H9 (cell line): Measurements from ENCODE around the gene CDH13. TPM values are rescaled to one million over a fixed set of nuclear protein-coding genes. Genes with fewer than 3 reads are reported as not detected.

Experiments
- DNase-seq: peaks from one replicate; pipeline ENCODE4 v3.0.0-alpha.2; 2017
- H2AFZ ChIP-seq: one replicate; pipeline ENCODE4 v1.6.1; 2013; ENCODE audit warnings: mild to moderate bottlenecking, low read length, control low read depth, moderate library complexity
- H2AK5ac ChIP-seq: 2 replicates; pipeline ENCODE4 v1.6.1; 2013; ENCODE audit warnings: low read length, control low read depth, mixed read lengths; ENCODE audit not compliant: insufficient read length
- H2BK120ac ChIP-seq: one replicate; pipeline ENCODE4 v1.6.1; 2013; ENCODE audit warnings: low read depth, mild to moderate bottlenecking, low read length, control low read depth, inconsistent platforms; ENCODE audit not compliant: poor library complexity, severe bottlenecking
- H2BK12ac ChIP-seq: 2 replicates; pipeline ENCODE4 v1.6.1; 2013; ENCODE audit warnings: low read length, control low read depth, mixed read lengths, low read depth; ENCODE audit not compliant: insufficient read length
- H2BK15ac ChIP-seq: 2 replicates; pipeline ENCODE4 v1.6.1; 2013; ENCODE audit warnings: low read depth, low read length, control low read depth
- H2BK20ac ChIP-seq: one replicate; pipeline ENCODE4 v1.6.1; 2013; ENCODE audit warnings: low read depth, mild to moderate bottlenecking, low read length, control low read depth, inconsistent platforms; ENCODE audit not compliant: poor library complexity, severe bottlenecking
- H2BK5ac ChIP-seq: 2 replicates; pipeline ENCODE4 v1.6.1; 2013; ENCODE audit warnings: low read length, control low read depth, mixed read lengths; ENCODE audit not compliant: insufficient read length
- H3K14ac ChIP-seq: 2 replicates; pipeline ENCODE4 v1.6.1; 2013; ENCODE audit warnings: low read length, control low read depth; ENCODE audit not compliant: insufficient read depth
- H3K18ac ChIP-seq: 2 replicates; pipeline ENCODE4 v1.6.1; 2013; ENCODE audit warnings: low read depth, mild to moderate bottlenecking, mixed read lengths, low read length, control low read depth; ENCODE audit not compliant: insufficient read length
- H3K23ac ChIP-seq: 2 replicates; pipeline ENCODE4 v1.6.1; 2013; ENCODE audit warnings: low read length, control low read depth, mixed read lengths, low read depth; ENCODE audit not compliant: insufficient read length
- H3K23me2 ChIP-seq: 2 replicates; pipeline ENCODE4 v1.6.1; 2013; ENCODE audit warnings: low read depth, mild to moderate bottlenecking, mixed read lengths, low read length, control low read depth; ENCODE audit not compliant: insufficient read length, poor library complexity, severe bottlenecking
- H3K27ac ChIP-seq: 2 replicates; pipeline ENCODE4 v1.5.1; 2013; ENCODE audit warnings: low read length, control low read depth, mixed read lengths, low read depth; ENCODE audit not compliant: insufficient read length
- H3K27me3 ChIP-seq: 2 replicates; pipeline ENCODE4 v1.6.1; 2013; ENCODE audit warnings: low read length, control low read depth, inconsistent platforms; ENCODE audit not compliant: insufficient read depth
- H3K4ac ChIP-seq: 2 replicates; pipeline ENCODE4 v1.6.1; 2013; ENCODE audit warnings: low read depth, mild to moderate bottlenecking, control low read depth, inconsistent platforms, low read length, moderate library complexity
- H3K4me1 ChIP-seq: 2 replicates; pipeline ENCODE4 v1.6.1; 2013; ENCODE audit warnings: low read length, control low read depth, inconsistent platforms; ENCODE audit not compliant: insufficient read depth
- H3K4me2 ChIP-seq: 2 replicates; pipeline ENCODE4 v1.6.1; 2013; ENCODE audit warnings: low read length, control low read depth, mixed read lengths; ENCODE audit not compliant: insufficient read length, insufficient read depth
- H3K56ac ChIP-seq: 2 replicates; pipeline ENCODE4 v1.6.1; 2013; ENCODE audit warnings: low read depth, mild to moderate bottlenecking, mixed read lengths, low read length, control low read depth; ENCODE audit not compliant: insufficient read length
- H3K79me1 ChIP-seq: 2 replicates; pipeline ENCODE4 v1.6.1; 2013; ENCODE audit warnings: low read depth, mild to moderate bottlenecking, moderate library complexity, low read length, control low read depth, inconsistent platforms; ENCODE audit not compliant: insufficient read depth, poor library complexity, severe bottlenecking
- H3K79me2 ChIP-seq: 2 replicates; pipeline ENCODE4 v1.6.1; 2013; ENCODE audit warnings: low read length, control low read depth, inconsistent platforms; ENCODE audit not compliant: insufficient read depth
- H3K9ac ChIP-seq: 2 replicates; pipeline ENCODE4 v1.6.1; 2013; ENCODE audit warnings: low read length, control low read depth, mixed read lengths; ENCODE audit not compliant: insufficient read length; ENCODE audit errors: extremely low read depth
- H3K9me3 ChIP-seq: one replicate; pipeline ENCODE4 v1.6.1; 2013; ENCODE audit warnings: low read depth, low read length, inconsistent platforms; ENCODE audit not compliant: control insufficient read depth
- H3T11ph ChIP-seq: one replicate; pipeline ENCODE4 v1.6.1; 2013; ENCODE audit warnings: mild to moderate bottlenecking, low read length, control low read depth, inconsistent platforms
- H4K20me1 ChIP-seq: one replicate; pipeline ENCODE4 v1.6.1; 2013; ENCODE audit not compliant: control insufficient read depth, insufficient read length, insufficient read depth
- H4K5ac ChIP-seq: 2 replicates; pipeline ENCODE4 v1.6.1; 2013; ENCODE audit warnings: low read depth, mild to moderate bottlenecking, mixed read lengths, low read length, control low read depth; ENCODE audit not compliant: insufficient read length
- H4K8ac ChIP-seq: replicated peaks from 2 replicates; pipeline ENCODE4 v1.6.1; 2013; ENCODE audit warnings: low read length, control low read depth, mixed read lengths, low read depth; ENCODE audit not compliant: insufficient read length
- H4K91ac ChIP-seq: 2 replicates; pipeline ENCODE4 v1.6.1; 2013; ENCODE audit warnings: low read depth, mild to moderate bottlenecking, moderate library complexity, mixed read lengths, low read length, control low read depth; ENCODE audit not compliant: insufficient read length
- H3K27ac Mint-ChIP-seq, 3 experiments: 2 replicates in 2 of 3; 3 replicates in 1 of 3; pipeline ENCODE4 v1.8.0; 2020 to 2021; ENCODE audit warnings: mixed read lengths in 3 of 3, mild to moderate bottlenecking in 1 of 3, moderate library complexity in 1 of 3
- H3K27me3 Mint-ChIP-seq: 2 replicates; pipeline ENCODE4 v1.8.0; 2021; ENCODE audit warnings: low read depth, mild to moderate bottlenecking, moderate library complexity, mixed read lengths
- H3K36me3 Mint-ChIP-seq, 3 experiments: 2 replicates in 2 of 3; 3 replicates in 1 of 3; pipeline ENCODE4 v1.8.0; 2020 to 2021; ENCODE audit warnings: low read depth in 3 of 3, mixed read lengths in 3 of 3; ENCODE audit not compliant: insufficient read depth in 1 of 3
- H3K4me1 Mint-ChIP-seq, 2 experiments: 2 replicates each; pipeline ENCODE4 v1.8.0; 2020; ENCODE audit warnings: mixed read lengths in 2 of 2
- H3K4me3 Mint-ChIP-seq, 2 experiments: 2 replicates in 1 of 2; 3 replicates in 1 of 2; pipeline ENCODE4 v1.8.0; 2020 to 2021; ENCODE audit warnings: mild to moderate bottlenecking in 2 of 2, mixed read lengths in 2 of 2, moderate library complexity in 1 of 2
- H3K9me3 Mint-ChIP-seq, 2 experiments: 2 replicates in 1 of 2; 3 replicates in 1 of 2; pipeline ENCODE4 v1.8.0; 2020; ENCODE audit warnings: mild to moderate bottlenecking in 2 of 2, mixed read lengths in 2 of 2, moderate library complexity in 1 of 2
- CTCF ChIP-seq: fragments of 200-600 bp; sonication (generic); conservative IDR thresholded peaks from 3 replicates; pipeline ENCODE4 v1.8.0; 2021; ENCODE audit warnings: antibody characterized with exemption, mild to moderate bottlenecking
- WGBS: extraction: QIAGEN DNeasy Blood & Tissue Kit; methylation state at CpG from one replicate; pipeline ENCODE4 v1.1.7; 2013; ENCODE audit warnings: missing lambda C conversion rate, low lambda C conversion rate, mixed read lengths; ENCODE audit not compliant: insufficient read length; ENCODE audit errors: extremely low coverage; 5-methylcytosine and 5-hydroxymethylcytosine counted together
- total RNA-seq: library from RNA; stranded (reverse); gene quantifications from 2 replicates; pipeline ENCODE4 v1.2.1, GENCODE V29; 2021

CDH13 gene
- total RNA-seq, 1 experiment from 2014 or later, result 1.5 TPM

DNA sequence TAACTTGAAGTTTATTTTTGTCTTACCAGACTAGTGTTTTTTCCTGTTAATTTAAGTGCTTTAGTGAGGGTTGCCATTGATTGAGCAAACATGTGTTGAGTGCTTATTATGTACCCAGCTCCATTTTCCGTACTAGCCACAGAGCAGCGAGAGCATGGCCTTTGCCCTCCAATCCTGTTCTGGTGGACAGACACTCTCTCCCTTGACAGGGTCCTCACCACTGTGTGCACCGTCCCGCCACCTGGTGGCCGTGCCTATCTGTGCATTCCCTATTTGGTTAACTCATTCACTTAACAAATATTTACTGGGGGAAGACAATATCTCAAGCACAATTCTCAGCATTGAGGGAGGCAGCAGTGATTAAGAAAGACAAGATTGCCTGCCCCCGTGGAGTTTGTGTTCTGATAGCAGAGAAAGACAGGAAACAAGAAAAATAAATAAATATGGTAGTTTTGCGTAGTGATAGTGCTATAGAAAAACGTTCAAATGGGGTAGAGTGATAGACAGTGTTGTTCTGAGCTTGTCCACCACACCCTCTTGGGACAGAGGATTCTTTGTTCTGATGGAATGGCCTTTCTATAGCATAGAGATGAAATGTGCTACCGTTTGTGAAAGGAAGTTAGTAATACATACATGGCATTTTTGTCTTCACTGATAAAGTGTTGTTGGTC is 13.0 kb downstream of the CDH13 start:
- Histone ChIP-seq H2AK5ac (no peak overlapping the region), H2BK20ac (no peak overlapping the region), H3K14ac (no peak overlapping the region), H3K79me1 (no peaks in the 10 kb centered on the region), H2BK15ac (no peak overlapping the region), H2BK12ac (no peak overlapping the region), H3K23ac (no peak overlapping the region), H3K18ac (no peak overlapping the region), H3K56ac (no peak overlapping the region), H3K27me3 (no peaks in the 10 kb centered on the region), H3K23me2 (no peaks in the 10 kb centered on the region), H2BK120ac (no peak overlapping the region), H4K5ac (no peak overlapping the region), H3K27ac (no peak overlapping the region), H4K91ac (no peak overlapping the region), H3K4me1 (peaks cover 4% of the 10 kb centered on the region; the same call in 1 of the 2 replicates), H4K8ac (no peak overlapping the region), H3K9ac (no peak overlapping the region), H2AFZ (no peak overlapping the region), H4K20me1 (no peaks in the 10 kb centered on the region), H3K79me2 (no peaks in the 10 kb centered on the region), H3K9me3 (no peaks in the 10 kb centered on the region), H3T11ph (no peak overlapping the region), H3K4ac (no peak overlapping the region), H3K4me2 (no peak overlapping the region), H2BK5ac (no peak overlapping the region)
- WGBS, result 100% methylated on average over 2 of the region's 9 CpGs
- Mint-ChIP-seq H3K36me3 (no peaks in the 10 kb centered on the region), H3K4me1 (peaks cover 36 to 37% of the 10 kb centered on the region in 2 experiments), H3K27me3 (no peaks in the 10 kb centered on the region; the same call in 1 of the 2 replicates), H3K9me3 (no peaks in the 10 kb centered on the region), H3K27ac (no peak overlapping the region; a peak in 1 of 7 replicates), H3K4me3 (no peak overlapping the region)
- TF ChIP-seq CTCF, result peak; percentile 90; the same call in 2 of the 3 replicates
- DNase-seq, result peak; percentile 74
